ENCODE results near the gene USP48.

DNA sequence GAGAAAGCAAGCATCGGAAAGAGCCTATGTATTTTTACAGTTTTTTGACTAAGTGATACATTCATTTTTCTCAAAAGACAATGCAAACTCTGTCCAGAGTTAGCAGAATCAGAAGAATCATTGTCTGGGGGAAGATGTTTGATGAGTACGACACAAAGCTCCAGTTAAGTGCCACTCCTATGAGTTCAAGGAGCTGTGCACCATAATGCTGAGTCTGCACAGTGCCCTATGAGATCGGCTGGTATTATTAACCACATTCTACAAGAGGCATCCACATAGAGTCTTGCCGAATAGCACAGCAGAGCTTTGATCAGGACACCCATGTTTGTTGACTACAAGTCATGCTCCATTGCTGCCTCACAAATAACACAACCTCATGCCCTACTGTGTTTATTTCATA, 58.9 kb downstream of the USP48 start:
- TF ChIP-seq RFX5 (IDR thresholded peaks at IDR 0.05; ENCODE audit: low read depth, low read length) (no peak), RAD21 (IDR thresholded peaks at IDR 0.05; ENCODE audit: low read length) (no peak), RCOR1 (IDR thresholded peaks at IDR 0.05; ENCODE audit: insufficient replicate concordance, low read length) (no peak), POLR2A (IDR thresholded peaks at IDR 0.05; ENCODE audit: low read depth, low read length) (no peak), NFE2L2 (IDR thresholded peaks at IDR 0.05; ENCODE audit: low read depth, low read length) (no peak), MAZ (IDR thresholded peaks at IDR 0.05; ENCODE audit: borderline replicate concordance, low read depth, low read length) (no peak)
- TF ChIP-seq, protein P1, sequence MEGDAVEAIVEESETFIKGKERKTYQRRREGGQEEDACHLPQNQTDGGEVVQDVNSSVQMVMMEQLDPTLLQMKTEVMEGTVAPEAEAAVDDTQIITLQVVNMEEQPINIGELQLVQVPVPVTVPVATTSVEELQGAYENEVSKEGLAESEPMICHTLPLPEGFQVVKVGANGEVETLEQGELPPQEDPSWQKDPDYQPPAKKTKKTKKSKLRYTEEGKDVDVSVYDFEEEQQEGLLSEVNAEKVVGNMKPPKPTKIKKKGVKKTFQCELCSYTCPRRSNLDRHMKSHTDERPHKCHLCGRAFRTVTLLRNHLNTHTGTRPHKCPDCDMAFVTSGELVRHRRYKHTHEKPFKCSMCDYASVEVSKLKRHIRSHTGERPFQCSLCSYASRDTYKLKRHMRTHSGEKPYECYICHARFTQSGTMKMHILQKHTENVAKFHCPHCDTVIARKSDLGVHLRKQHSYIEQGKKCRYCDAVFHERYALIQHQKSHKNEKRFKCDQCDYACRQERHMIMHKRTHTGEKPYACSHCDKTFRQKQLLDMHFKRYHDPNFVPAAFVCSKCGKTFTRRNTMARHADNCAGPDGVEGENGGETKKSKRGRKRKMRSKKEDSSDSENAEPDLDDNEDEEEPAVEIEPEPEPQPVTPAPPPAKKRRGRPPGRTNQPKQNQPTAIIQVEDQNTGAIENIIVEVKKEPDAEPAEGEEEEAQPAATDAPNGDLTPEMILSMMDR (conservative IDR thresholded peaks at IDR 0.05; ENCODE audit: low read depth, low read length) = no peak
- TF ChIP-seq, protein P2, sequence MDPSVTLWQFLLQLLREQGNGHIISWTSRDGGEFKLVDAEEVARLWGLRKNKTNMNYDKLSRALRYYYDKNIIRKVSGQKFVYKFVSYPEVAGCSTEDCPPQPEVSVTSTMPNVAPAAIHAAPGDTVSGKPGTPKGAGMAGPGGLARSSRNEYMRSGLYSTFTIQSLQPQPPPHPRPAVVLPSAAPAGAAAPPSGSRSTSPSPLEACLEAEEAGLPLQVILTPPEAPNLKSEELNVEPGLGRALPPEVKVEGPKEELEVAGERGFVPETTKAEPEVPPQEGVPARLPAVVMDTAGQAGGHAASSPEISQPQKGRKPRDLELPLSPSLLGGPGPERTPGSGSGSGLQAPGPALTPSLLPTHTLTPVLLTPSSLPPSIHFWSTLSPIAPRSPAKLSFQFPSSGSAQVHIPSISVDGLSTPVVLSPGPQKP (IDR thresholded peaks at IDR 0.05; ENCODE audit: borderline replicate concordance, low read depth, low read length) = no peak

All from IMR-90 (cell line).